IMR-90 (cell line): ENCODE results near the gene CDH22. TPM values are rescaled to one million over a fixed set of nuclear protein-coding genes. Genes with fewer than 3 reads are reported as not detected.

ENCODE experiments used
- ATAC-seq: fragments of 200-7000 bp; cut with Tn5 transposase; 2 replicates; pipeline ENCODE4 v1.9.1; 2020; ENCODE audit warnings: low read depth, mild to moderate bottlenecking, moderate library complexity
- BruUV-seq: library from RNA; stranded (reverse); fragments of 400-500 nt; replicated peaks from 2 replicates; lab custom pipeline; 2021; lab: Mats Ljungman, UMichigan
- CTCF ChIA-PET: fragments of 300-600 bp; formaldehyde crosslinking; extraction: SDS; loops from one replicate; lab custom pipeline; 2021; ENCODE audit warnings: antibody characterized with exemption; lab: Yijun Ruan, JAX
- POLR2A ChIA-PET: fragments of 300-600 bp; sonication (Branson Sonifier 250); formaldehyde crosslinking; loops from one replicate; lab custom pipeline; 2022; ENCODE audit warnings: antibody characterized with exemption; ENCODE audit not compliant: unreplicated experiment; lab: Charles Lee
- DNase-seq: peaks from one replicate; pipeline ENCODE4 v3.0.0; 2013
- H2AFZ ChIP-seq: replicated peaks from 2 replicates; pipeline ENCODE3; 2013; ENCODE audit warnings: low read length, mild to moderate bottlenecking; ENCODE audit not compliant: poor library complexity
- H2AK5ac ChIP-seq: 2 replicates; pipeline ENCODE4 v1.6.1; 2013; ENCODE audit warnings: low read depth, low read length, inconsistent platforms
- H2AK9ac ChIP-seq: replicated peaks from 2 replicates; pipeline ENCODE3; 2013; ENCODE audit warnings: mild to moderate bottlenecking, low read depth, low read length, moderate library complexity; ENCODE audit not compliant: poor library complexity
- H2BK120ac ChIP-seq: 2 replicates; pipeline ENCODE4 v1.6.1; 2013; ENCODE audit warnings: low read depth, low read length, inconsistent platforms
- H2BK15ac ChIP-seq: 3 replicates; pipeline ENCODE4 v1.6.1; 2013; ENCODE audit warnings: low read depth, low read length, inconsistent platforms
- H2BK20ac ChIP-seq: 2 replicates; pipeline ENCODE4 v1.6.1; 2013; ENCODE audit warnings: low read depth, mild to moderate bottlenecking, inconsistent platforms, low read length, moderate library complexity
- H2BK5ac ChIP-seq: 2 replicates; pipeline ENCODE4 v1.6.1; 2013; ENCODE audit warnings: mild to moderate bottlenecking, low read depth, low read length, inconsistent platforms; ENCODE audit not compliant: poor library complexity, severe bottlenecking
- H3K14ac ChIP-seq: replicated peaks from 2 replicates; pipeline ENCODE4 v1.6.1; 2013; ENCODE audit warnings: low read depth, low read length, inconsistent platforms
- H3K18ac ChIP-seq: 2 replicates; pipeline ENCODE4 v1.6.1; 2013; ENCODE audit warnings: low read depth, low read length, control low read depth
- H3K23ac ChIP-seq: 2 replicates; pipeline ENCODE4 v1.6.1; 2013; ENCODE audit warnings: low read depth, low read length, inconsistent platforms
- H3K27ac ChIP-seq: 2 replicates; pipeline ENCODE4 v1.5.1; 2013; ENCODE audit warnings: mild to moderate bottlenecking, control low read depth, low read length; ENCODE audit not compliant: insufficient read depth
- H3K27me3 ChIP-seq: 2 replicates; pipeline ENCODE4 v1.6.1; 2013; ENCODE audit warnings: low read length; ENCODE audit not compliant: control insufficient read depth, insufficient read depth
- H3K36me3 ChIP-seq: 2 replicates; pipeline ENCODE4 v1.6.1; 2013; ENCODE audit warnings: low read length, mixed read lengths; ENCODE audit not compliant: control insufficient read depth, insufficient read depth
- H3K4ac ChIP-seq: 2 replicates; pipeline ENCODE4 v1.6.1; 2013; ENCODE audit warnings: low read depth, low read length, inconsistent platforms
- H3K4me1 ChIP-seq: 2 replicates; pipeline ENCODE4 v1.6.1; 2013; ENCODE audit warnings: low read length, mixed read lengths; ENCODE audit not compliant: control insufficient read depth, insufficient read depth
- H3K4me2 ChIP-seq: 2 replicates; pipeline ENCODE4 v1.6.1; 2013; ENCODE audit warnings: low read depth, mild to moderate bottlenecking, control low read depth, low read length, moderate library complexity
- H3K4me3 ChIP-seq: 2 replicates; pipeline ENCODE4 v1.5.1; 2013; ENCODE audit warnings: low read depth, mild to moderate bottlenecking, control low read depth, low read length, moderate library complexity; ENCODE audit not compliant: insufficient read depth
- H3K56ac ChIP-seq: 2 replicates; pipeline ENCODE4 v1.6.1; 2013; ENCODE audit warnings: low read length, inconsistent platforms; ENCODE audit not compliant: insufficient read depth; ENCODE audit errors: extremely low read depth
- H3K79me1 ChIP-seq, 2 experiments: 2 replicates each; pipeline ENCODE4 v1.6.1; 2013; ENCODE audit warnings: low read length in 2 of 2, inconsistent platforms in 1 of 2, low read depth in 1 of 2
- H3K9ac ChIP-seq: 2 replicates; pipeline ENCODE4 v1.6.1; 2013; ENCODE audit warnings: low read depth, low read length, control low read depth
- H3K9me1 ChIP-seq: 2 replicates; pipeline ENCODE4 v1.6.1; 2013; ENCODE audit warnings: low read length, inconsistent platforms; ENCODE audit not compliant: insufficient read depth
- H3K9me3 ChIP-seq: 2 replicates; pipeline ENCODE4 v1.6.1; 2013; ENCODE audit warnings: low read length; ENCODE audit not compliant: control insufficient read depth, insufficient read depth
- H4K20me1 ChIP-seq: 2 replicates; pipeline ENCODE4 v1.6.1; 2013; ENCODE audit warnings: low read length, inconsistent platforms; ENCODE audit not compliant: insufficient read depth
- H4K5ac ChIP-seq: 2 replicates; pipeline ENCODE4 v1.6.1; 2013; ENCODE audit warnings: mild to moderate bottlenecking, low read depth, low read length, control low read depth
- H4K8ac ChIP-seq, 2 experiments: 2 replicates each; pipeline ENCODE4 v1.6.1; 2013; ENCODE audit warnings: low read depth in 2 of 2, low read length in 2 of 2, control low read depth in 1 of 2, inconsistent platforms in 1 of 2
- H4K91ac ChIP-seq: 2 replicates; pipeline ENCODE4 v1.6.1; 2013; ENCODE audit warnings: low read depth, low read length, inconsistent platforms; ENCODE audit not compliant: insufficient read depth
- CEBPB ChIP-seq: IDR thresholded peaks from 2 replicates; pipeline ENCODE4 v1.6.1; 2012; ENCODE audit warnings: low read depth, low read length, improper control_type of control experiment
- CTCF ChIP-seq: conservative IDR thresholded peaks from 2 replicates; pipeline ENCODE4 v1.5.1; 2012; ENCODE audit warnings: mild to moderate bottlenecking, low read depth, low read length, improper control_type of control experiment
- ELK1 ChIP-seq: fragments of 150-350 bp; IDR thresholded peaks from 2 replicates; pipeline ENCODE4 v1.6.1; 2016; ENCODE audit warnings: low read depth, mild to moderate bottlenecking, low read length, moderate library complexity, borderline replicate concordance
- MAFK ChIP-seq: IDR thresholded peaks from 2 replicates; pipeline ENCODE4 v1.6.1; 2012; ENCODE audit warnings: low read depth, low read length, improper control_type of control experiment
- MAZ ChIP-seq: IDR thresholded peaks from 2 replicates; pipeline ENCODE4 v1.6.1; 2012; ENCODE audit warnings: low read depth, mild to moderate bottlenecking, low read length, improper control_type of control experiment, moderate library complexity, borderline replicate concordance
- MXI1 ChIP-seq: IDR thresholded peaks from 2 replicates; pipeline ENCODE4 v1.6.1; 2012; ENCODE audit warnings: low read depth, mild to moderate bottlenecking, low read length, moderate library complexity, borderline replicate concordance
- NFE2L2 ChIP-seq: fragments of 150-350 bp; IDR thresholded peaks from 2 replicates; pipeline ENCODE4 v1.6.1; 2016; ENCODE audit warnings: low read depth, mild to moderate bottlenecking, low read length
- RFX5 ChIP-seq: IDR thresholded peaks from 2 replicates; pipeline ENCODE4 v1.8.0; 2012; ENCODE audit warnings: low read depth, mild to moderate bottlenecking, low read length, moderate library complexity
- USF2 ChIP-seq: fragments of 150-350 bp; IDR thresholded peaks from 2 replicates; pipeline ENCODE4 v1.6.1; 2017; ENCODE audit warnings: mild to moderate bottlenecking, antibody characterized with exemption, low read length, low read depth
- WGBS, 2 experiments: methylation state at CpG; one replicate each; pipeline versions ENCODE4 v1.1.5 to v1.1.7; 2013; ENCODE audit warnings: missing lambda C conversion rate in 2 of 2; ENCODE audit not compliant: insufficient read length in 1 of 2; ENCODE audit errors: extremely low coverage in 2 of 2; 5-methylcytosine and 5-hydroxymethylcytosine counted together
- dilution Hi-C: fragments of 300-500 bp; cut with HindIII; formaldehyde crosslinking; loops from one replicate; pipeline ENCODE4 v1.14.3; 2018; ENCODE audit warnings: low sequenced_read_pairs; ENCODE audit not compliant: unreplicated experiment
- in situ Hi-C: fragments of 300-500 bp; cut with MboI; formaldehyde crosslinking; loops from 3 replicates; pipeline ENCODE4 v1.14.3; 2019; ENCODE audit warnings: low sequenced_read_pairs, inconsistent platforms, mixed read lengths
- intact Hi-C: fragments of 100-400 bp; cut with micrococcal nuclease; formaldehyde crosslinking; loops from 2 replicates; pipeline ENCODE4 v1.10.0; 2022
- polyA plus RNA-seq, 3 experiments: library from polyadenylated mRNA; depleted of rRNA; stranded (reverse); fragments of >200 nt; gene quantifications; 2 replicates each; pipeline ENCODE4 v1.2.3, GENCODE V29; 2012; ENCODE audit warnings: low replicate concordance in 1 of 3
- total RNA-seq: library from RNA; depleted of rRNA; stranded (reverse); fragments of >200 nt; gene quantifications from 2 replicates; pipeline ENCODE4 v1.2.3, GENCODE V29; 2012

The CDH22 gene
- total and polyA plus RNA-seq, 2 of the 4 experiments (the other 2 are of a cell fraction), result not detected

GRCh38 chr20:46200582-46201570, 107.4 kb downstream of the CDH22 start (continued):
- no peak for TF ChIP-seq ELK1
- no peak for TF ChIP-seq NFE2L2

GRCh38 chr20:46199198-46199597, 109.1 kb downstream of the CDH22 start:
- 2% methylated on average over 9 of the region's 21 CpGs; no CpG with 5 or more reads in 1 of the 2 experiments for WGBS, 2 experiments
- Histone ChIP-seq H3K56ac (no peak overlapping the region), H2BK15ac (no peak overlapping the region), H2BK120ac (no peak overlapping the region), H4K20me1 (no peaks in the 10 kb centered on the region), H2AFZ (peak overlapping the region; percentile 58), H3K9me1 (no peaks in the 10 kb centered on the region), H3K18ac (no peak overlapping the region), H3K23ac (no peak overlapping the region), H4K5ac (no peak overlapping the region), H3K4me2 (no peak overlapping the region), H3K79me1 (no peaks in the 10 kb centered on the region), H3K27me3 (peaks cover 22% of the 10 kb centered on the region), H2BK5ac (no peak overlapping the region), H3K14ac (no peak overlapping the region), H2AK5ac (no peak overlapping the region), H2BK20ac (no peak overlapping the region), H4K91ac (no peak overlapping the region), H2AK9ac (no peak overlapping the region), H3K4ac (no peak overlapping the region), H3K4me1 (no peaks in the 10 kb centered on the region), H3K9me3 (no peaks in the 10 kb centered on the region), H3K27ac (no peak overlapping the region), H3K4me3 (no peak overlapping the region), H3K9ac (no peak overlapping the region), H4K8ac (no peak overlapping the region), H3K36me3 (no peaks in the 10 kb centered on the region)
- dilution Hi-C loops, result no loop called here
- ATAC-seq (no peak), DNase-seq (no peak)
- ChIA-PET POLR2A (no interaction called here), CTCF (no interaction called here)
- BruUV-seq, result no TSS peak
- intact Hi-C loops, result no loop called here
- in situ Hi-C loops, result no loop called here
- no peak for TF ChIP-seq CTCF
- no peak for TF ChIP-seq MXI1
- TF ChIP-seq MAZ, result no peak
- no peak for TF ChIP-seq RFX5
- no peak for TF ChIP-seq ELK1
- no peak for TF ChIP-seq USF2
- TF ChIP-seq CEBPB, result no peak
- no peak for TF ChIP-seq MAFK
